Measurements from ENCODE around the gene ARL6IP5. TPM values are rescaled to one million over a fixed set of nuclear protein-coding genes. Genes with fewer than 3 reads are reported as not detected.

ARL6IP5 gene
- total and polyA plus RNA-seq, 2 of the 13 experiments (the other 11 are each of a cell fraction or from before 2014, with no cell fraction given), result 23.7 to 29.6 TPM

GRCh38 chr3:69092030-69092516 is 7.3 kb downstream of the ARL6IP5 start:
- Histone ChIP-seq H3K27ac (ENCODE audit: extremely low read length, insufficient read depth, low read length) (no peak overlapping the region), H4K20me1 (ENCODE audit: insufficient read depth, low read length) (no peaks in the 10 kb centered on the region), H3K4me1 (ENCODE audit: insufficient read depth, low read length) (peaks cover 5% of the 10 kb centered on the region; the same call in 1 of the 2 replicates), H3K4me3 (replicated peaks in 1 of 3; ENCODE audit: insufficient read depth in 1 of 3, low read depth in 2 of 3, low read length in 3 of 3) (no peak overlapping the region), H3K4me2 (ENCODE audit: low read depth, low read length) (no peak overlapping the region), H3K9ac (ENCODE audit: insufficient read depth, low read depth, low read length) (no peak overlapping the region), H3K36me3 (replicated peaks in 1 of 2; ENCODE audit: control insufficient read depth in 1 of 2, insufficient read depth in 2 of 2, low read length in 2 of 2) (no peaks in the 10 kb centered on the region), H3K9me3 (ENCODE audit: low read length) (no peaks in the 10 kb centered on the region), H3K27me3 (ENCODE audit: control insufficient read depth in 1 of 2, insufficient read depth in 2 of 2, low read length in 2 of 2) (no peaks in the 10 kb centered on the region), H3K79me2 (ENCODE audit: insufficient read depth, low read length) (no peaks in the 10 kb centered on the region), H2AFZ (ENCODE audit: low read length) (no peak overlapping the region)
- DNase-seq (ENCODE audit: low spot score) (no peak), ATAC-seq (no peak), FAIRE-seq (no peak)
- in situ Hi-C loops (cut with HindIII; ENCODE audit: extremely low pct_ligation_motif_present, low pct_unique_long_range_greater_than_20kb), result no loop called here
- intact Hi-C loops (cut with micrococcal nuclease; ENCODE audit: unreplicated experiment), result no loop called here
- ChIA-PET CTCF (ENCODE audit: low intra/inter-chr PET ratio, low total read pairs) (no interaction called here), POLR2A (no interaction called here)
- no TSS peak for BruUV-seq (replicated peaks)
- TF ChIP-seq ZBTB43 (CRISPR knock-in tag; conservative IDR thresholded peaks at IDR 0.05) (no peak), PLRG1 (conservative IDR thresholded peaks at IDR 0.05) (no peak), ZNF737 (CRISPR knock-in tag; IDR thresholded peaks at IDR 0.05; ENCODE audit: borderline replicate concordance) (no peak), ZSCAN20 (CRISPR knock-in tag; IDR thresholded peaks at IDR 0.05; ENCODE audit: borderline replicate concordance) (no peak), ZNF710 (CRISPR knock-in tag; IDR thresholded peaks at IDR 0.05; ENCODE audit: borderline replicate concordance) (no peak), ZNF792 (CRISPR knock-in tag; IDR thresholded peaks at IDR 0.05) (no peak), ZNF597 (CRISPR knock-in tag; IDR thresholded peaks at IDR 0.05) (no peak), KAT8 (CRISPR knock-in tag; IDR thresholded peaks at IDR 0.05) (no peak), U2AF2 (IDR thresholded peaks at IDR 0.05; ENCODE audit: low read depth, low read length) (no peak), KLF6 (CRISPR knock-in tag; IDR thresholded peaks at IDR 0.05) (no peak)
- WGBS (ENCODE audit: low lambda C conversion rate), result 97% methylated on average over 4 of the region's 4 CpGs

Measured in HepG2 (cell line).